Large intestine (tissue), 3 donors: ENCODE results near the gene CRYGS. TPM values are rescaled to one million over a fixed set of nuclear protein-coding genes. Genes with fewer than 3 reads are reported as not detected.

Experiments used
- DNase-seq, 2 donors: peaks; one replicate each; pipeline versions ENCODE4 v3.0.0 to v3.0.0-alpha.2; 2013
- H3K27ac ChIP-seq: one replicate; pipeline ENCODE4 v1.5.1; 2013; ENCODE audit warnings: low read length
- H3K27me3 ChIP-seq: 2 replicates; pipeline ENCODE4 v1.6.1; 2013; ENCODE audit warnings: low read length; ENCODE audit not compliant: control insufficient read depth, insufficient read depth
- H3K36me3 ChIP-seq: 2 replicates; pipeline ENCODE4 v1.6.1; 2013; ENCODE audit warnings: low read length; ENCODE audit not compliant: control insufficient read depth, insufficient read depth
- H3K4me1 ChIP-seq: one replicate; pipeline ENCODE4 v1.6.1; 2013; ENCODE audit warnings: low read length; ENCODE audit not compliant: control insufficient read depth, insufficient read depth
- H3K4me3 ChIP-seq: one replicate; pipeline ENCODE4 v1.5.1; 2013; ENCODE audit warnings: low read length
- H3K9me3 ChIP-seq: one replicate; pipeline ENCODE4 v1.6.1; 2013; ENCODE audit warnings: mild to moderate bottlenecking, low read depth, low read length, moderate library complexity; ENCODE audit not compliant: control insufficient read depth
- WGBS: methylation state at CpG from one replicate; pipeline ENCODE4 v1.1.5; 2013; ENCODE audit warnings: low lambda C conversion rate; ENCODE audit not compliant: insufficient coverage; 5-methylcytosine and 5-hydroxymethylcytosine counted together
- polyA plus RNA-seq: library from polyadenylated mRNA; unstranded; fragments of 120-200 nt; gene quantifications from one replicate; pipeline ENCODE4 v1.2.1, GENCODE V29; 2013

The CRYGS gene
- polyA plus RNA-seq, 1 donor, result 4.9 TPM

DNA sequence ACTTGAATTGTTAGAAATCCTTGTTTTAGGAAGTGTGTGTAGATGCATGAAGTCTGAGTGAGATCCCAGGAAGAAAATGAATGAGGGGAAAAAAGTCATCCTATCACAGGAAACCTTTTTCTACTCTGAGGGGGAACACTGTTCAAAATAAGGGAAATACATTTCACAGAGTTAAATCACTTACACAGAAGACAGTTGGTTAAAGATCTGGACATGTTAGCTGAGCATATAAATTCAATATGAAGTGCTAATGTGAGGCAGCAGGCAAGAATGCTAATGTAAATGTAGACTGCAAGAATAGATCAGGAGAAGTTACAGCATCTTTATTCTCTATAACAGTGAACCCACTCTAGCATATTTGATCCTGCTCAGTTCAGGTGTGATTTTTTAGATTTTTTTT, 20.4 kb upstream of the CRYGS start:
- Histone ChIP-seq H3K36me3 (peaks cover 2% of the 10 kb centered on the region), H3K4me1 (peaks cover 5% of the 10 kb centered on the region), H3K27ac (no peak overlapping the region), H3K4me3 (no peak overlapping the region), H3K27me3 (no peaks in the 10 kb centered on the region), H3K9me3 (no peaks in the 10 kb centered on the region)
- DNase-seq, result no peak

DNA sequence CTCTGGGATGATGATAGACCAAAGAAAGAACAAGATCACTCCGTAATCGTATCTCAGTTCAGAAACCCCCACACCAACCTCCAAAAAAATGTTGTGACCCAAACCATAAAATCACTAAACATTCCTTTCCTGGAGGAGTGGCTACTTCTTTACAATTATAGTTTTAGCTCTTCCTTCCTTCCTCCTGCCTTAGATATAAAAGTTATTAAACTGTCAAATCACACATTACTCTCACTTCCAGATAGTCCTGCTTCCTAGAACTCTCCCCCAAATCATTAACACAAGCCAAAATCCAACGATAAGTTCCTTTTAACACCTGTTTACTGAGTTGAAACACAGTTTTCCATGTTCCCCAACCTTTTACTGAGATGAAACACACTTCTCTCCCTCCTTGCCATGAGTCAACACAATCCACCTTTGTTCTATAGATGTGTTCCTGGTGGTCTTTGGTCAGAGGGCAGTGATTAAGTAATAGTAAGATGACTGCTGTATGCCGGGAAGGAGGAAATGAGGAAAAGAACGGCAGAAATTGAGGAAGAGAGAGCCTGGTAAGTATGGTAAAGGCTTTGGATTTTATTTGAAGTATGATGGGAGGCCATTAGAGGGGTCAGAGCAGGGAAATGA, 8.3 kb upstream of the CRYGS start:
- DNase-seq, result peak; percentile 25 to 54
- 20% methylated on average over 2 of the region's 5 CpGs for WGBS
- peaks cover 32% of the 10 kb centered on the region for H3K36me3 ChIP-seq

DNA sequence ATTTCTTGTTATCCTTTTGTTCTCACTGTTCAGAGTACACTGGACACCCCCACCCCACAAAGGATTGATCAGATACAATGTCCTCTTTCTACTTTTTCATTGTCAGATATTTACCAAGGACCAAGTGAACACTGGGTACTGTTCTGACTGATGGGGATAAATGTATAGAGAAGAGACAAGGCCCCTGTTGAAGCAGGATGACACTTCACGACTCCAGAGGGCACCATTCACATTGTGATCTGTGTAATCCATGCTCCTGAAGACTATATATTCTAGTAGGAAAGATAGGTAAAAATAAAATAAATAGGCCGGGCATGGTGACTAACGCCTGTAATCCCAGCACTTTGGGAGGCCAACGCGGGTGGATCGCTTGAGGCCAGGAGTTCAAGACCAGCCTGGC, 7.2 kb upstream of the CRYGS start:
- H3K9me3 ChIP-seq, result no peaks in the 10 kb centered on the region
- WGBS, result no CpG with 5 or more reads among the region's 6 CpGs
- no peaks in the 10 kb centered on the region for H3K4me1 ChIP-seq
- peaks cover 30% of the 10 kb centered on the region for H3K36me3 ChIP-seq
- H3K4me3 ChIP-seq, result no peak overlapping the region
- DNase-seq, result no peak
- H3K27ac ChIP-seq, result no peak overlapping the region
- H3K27me3 ChIP-seq, result no peaks in the 10 kb centered on the region

More for the DNA sequence above, 8.3 kb upstream of the CRYGS start:
- no peaks in the 10 kb centered on the region for H3K27me3 ChIP-seq
- H3K4me1 ChIP-seq, result no peaks in the 10 kb centered on the region
- H3K4me3 ChIP-seq, result no peak overlapping the region
- no peaks in the 10 kb centered on the region for H3K9me3 ChIP-seq
- no peak overlapping the region for H3K27ac ChIP-seq

DNA sequence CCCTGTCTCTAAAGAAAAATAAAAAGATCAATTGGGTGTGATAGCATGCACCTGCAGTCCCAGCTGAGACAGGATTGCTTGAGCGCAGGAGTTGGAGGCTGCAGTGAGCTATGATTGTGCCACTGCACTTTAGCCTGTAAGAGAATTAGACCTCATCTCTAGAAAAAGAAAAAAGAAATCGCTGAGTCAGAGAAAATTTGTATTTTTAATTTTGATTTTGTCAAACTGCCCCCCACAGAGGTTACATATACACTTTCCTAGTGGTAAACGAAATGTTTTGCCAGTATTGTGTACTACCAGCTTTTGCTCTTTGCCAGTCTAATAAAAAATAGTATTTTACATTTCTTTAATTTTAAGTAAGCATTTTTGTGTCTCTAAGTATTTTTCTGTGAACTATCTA, 5.3 kb upstream of the CRYGS start:
- H3K4me1 ChIP-seq, result no peaks in the 10 kb centered on the region
- no peak overlapping the region for H3K4me3 ChIP-seq
- H3K27ac ChIP-seq, result no peak overlapping the region
- no peaks in the 10 kb centered on the region for H3K9me3 ChIP-seq
- 100% methylated on average over 1 of the region's 3 CpGs for WGBS
- peaks cover 20% of the 10 kb centered on the region for H3K36me3 ChIP-seq
- no peak for DNase-seq
- no peaks in the 10 kb centered on the region for H3K27me3 ChIP-seq

DNA sequence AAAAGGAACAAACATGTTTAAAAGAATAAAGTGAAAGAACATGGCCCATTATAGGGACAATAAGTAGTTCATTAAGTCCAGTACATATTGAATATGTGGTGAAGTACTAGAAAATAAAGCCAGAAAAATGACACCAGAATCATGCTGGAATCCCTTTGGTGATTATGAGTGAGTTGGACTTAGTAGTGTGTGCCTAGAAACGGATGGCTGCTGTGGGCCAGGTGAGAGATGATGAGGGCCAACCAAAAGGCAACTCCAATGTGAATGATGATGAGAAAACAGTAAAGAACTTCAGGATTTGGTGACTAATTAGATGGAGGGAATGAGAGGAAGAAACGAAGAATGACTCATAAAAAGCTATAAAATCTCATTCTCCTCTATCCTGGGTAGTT, 3.3 kb downstream of the CRYGS start:
- Histone ChIP-seq H3K4me3 (no peak overlapping the region), H3K9me3 (no peaks in the 10 kb centered on the region), H3K36me3 (peaks cover 5% of the 10 kb centered on the region), H3K4me1 (no peaks in the 10 kb centered on the region), H3K27me3 (no peaks in the 10 kb centered on the region), H3K27ac (no peak overlapping the region)
- 71% methylated on average over 1 of the region's 2 CpGs for WGBS
- DNase-seq, result no peak

DNA sequence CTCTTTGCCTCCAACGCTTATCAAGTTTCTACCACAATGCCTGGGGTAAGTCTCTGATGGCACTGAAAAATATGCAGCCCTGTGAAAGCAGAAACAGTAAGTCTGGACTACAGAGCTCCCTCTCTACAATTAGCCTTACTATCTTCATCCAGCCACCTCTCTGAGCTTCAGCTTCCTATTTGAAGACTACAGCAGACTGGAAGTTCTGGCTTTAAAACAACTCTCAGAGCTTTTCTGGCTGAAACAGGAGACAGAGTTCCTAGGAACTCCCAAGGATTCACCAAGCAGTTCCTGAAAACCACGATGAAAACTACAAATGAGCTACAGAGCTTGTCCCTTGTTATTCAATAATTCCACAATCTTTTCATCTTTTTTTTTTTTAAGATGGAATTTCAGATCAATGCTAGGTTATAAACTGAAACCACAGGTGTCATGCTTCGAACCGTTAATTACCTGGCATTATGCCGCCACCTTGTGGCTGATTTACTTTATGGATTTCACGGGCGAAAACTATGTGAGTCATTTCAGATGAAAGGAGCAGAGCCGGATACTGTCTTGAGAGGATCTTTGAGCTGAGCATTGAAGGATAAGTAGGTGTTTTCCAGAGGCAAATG, 3.9 kb downstream of the CRYGS start:
- H3K4me1 ChIP-seq, result no peaks in the 10 kb centered on the region
- H3K4me3 ChIP-seq, result no peak overlapping the region
- peaks cover 5% of the 10 kb centered on the region for H3K36me3 ChIP-seq
- no peak overlapping the region for H3K27ac ChIP-seq
- H3K9me3 ChIP-seq, result no peaks in the 10 kb centered on the region
- peak; percentile 72 to 77 for DNase-seq
- no peaks in the 10 kb centered on the region for H3K27me3 ChIP-seq
- no CpG with 5 or more reads among the region's 8 CpGs for WGBS

DNA sequence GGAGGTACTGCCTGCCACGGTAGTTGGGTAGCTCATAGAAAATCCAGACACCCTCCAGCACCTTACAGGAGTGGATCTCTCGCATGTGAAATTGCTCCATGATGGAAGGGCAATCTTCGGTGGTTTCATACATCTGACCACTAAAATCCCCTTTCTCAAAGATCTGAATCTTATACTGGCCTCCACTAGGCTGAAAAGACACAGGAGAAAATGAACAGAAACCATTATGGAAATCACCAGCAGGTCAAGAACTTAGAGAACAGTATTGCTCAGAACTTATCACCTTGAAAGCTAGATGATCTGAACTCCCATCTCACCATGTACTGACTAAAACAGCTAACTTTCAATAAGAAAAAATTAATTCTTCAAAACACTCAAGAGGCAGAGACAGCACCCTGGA, 5.4 kb downstream of the CRYGS start:
- Histone ChIP-seq H3K9me3 (no peaks in the 10 kb centered on the region), H3K4me3 (no peak overlapping the region), H3K27me3 (no peaks in the 10 kb centered on the region), H3K4me1 (no peaks in the 10 kb centered on the region), H3K27ac (no peak overlapping the region), H3K36me3 (no peaks in the 10 kb centered on the region)
- WGBS, result no CpG with 5 or more reads among the region's 3 CpGs
- no peak for DNase-seq

DNA sequence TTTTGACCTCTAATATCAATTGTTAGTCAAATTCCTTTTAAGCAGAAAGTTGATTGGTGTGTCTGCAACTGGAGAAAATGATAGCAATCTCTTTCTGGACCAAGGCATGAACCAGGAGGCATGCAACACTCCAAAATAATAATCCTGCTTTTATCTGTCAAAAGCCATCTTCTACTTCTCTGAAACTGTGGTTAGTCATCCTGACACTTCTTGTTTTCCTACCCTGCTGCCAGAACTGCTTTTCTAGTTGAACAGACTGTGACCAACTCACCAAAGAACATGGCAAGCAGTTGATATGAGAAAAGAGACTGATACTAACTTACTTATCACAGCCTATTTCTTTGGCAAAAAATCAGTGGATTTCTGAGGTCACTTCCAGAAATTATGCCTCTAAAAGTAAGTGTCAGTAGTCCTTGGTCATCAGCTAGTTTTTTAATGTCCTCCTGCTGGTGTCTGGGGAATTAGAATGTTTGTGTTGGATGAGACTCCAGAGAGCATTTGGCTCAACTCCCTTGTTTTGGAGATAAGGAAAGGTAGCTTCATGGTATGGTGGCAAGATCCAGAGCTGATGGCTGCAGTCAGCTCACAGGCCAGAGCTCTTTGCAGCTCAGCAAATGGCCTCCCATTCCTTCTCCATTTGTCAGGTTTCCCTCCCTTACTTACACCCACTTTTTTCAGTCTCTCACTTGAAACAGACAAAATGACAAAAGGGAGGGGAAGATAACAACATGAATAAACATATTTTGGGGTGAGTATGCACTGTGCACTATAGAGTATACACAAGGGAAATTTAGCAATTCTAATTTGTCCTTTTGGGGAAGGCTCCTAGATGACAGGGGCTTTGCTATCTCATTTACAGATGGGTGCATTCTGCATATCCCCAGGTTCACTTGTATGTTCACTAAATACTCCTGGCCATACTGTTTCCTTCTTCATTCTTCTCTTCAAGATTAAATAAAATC, 7.0 kb downstream of the CRYGS start:
- Histone ChIP-seq H3K9me3 (no peaks in the 10 kb centered on the region), H3K4me1 (no peaks in the 10 kb centered on the region), H3K27ac (no peak overlapping the region), H3K27me3 (no peaks in the 10 kb centered on the region), H3K36me3 (no peaks in the 10 kb centered on the region), H3K4me3 (no peak overlapping the region)
- DNase-seq, result no peak

DNA sequence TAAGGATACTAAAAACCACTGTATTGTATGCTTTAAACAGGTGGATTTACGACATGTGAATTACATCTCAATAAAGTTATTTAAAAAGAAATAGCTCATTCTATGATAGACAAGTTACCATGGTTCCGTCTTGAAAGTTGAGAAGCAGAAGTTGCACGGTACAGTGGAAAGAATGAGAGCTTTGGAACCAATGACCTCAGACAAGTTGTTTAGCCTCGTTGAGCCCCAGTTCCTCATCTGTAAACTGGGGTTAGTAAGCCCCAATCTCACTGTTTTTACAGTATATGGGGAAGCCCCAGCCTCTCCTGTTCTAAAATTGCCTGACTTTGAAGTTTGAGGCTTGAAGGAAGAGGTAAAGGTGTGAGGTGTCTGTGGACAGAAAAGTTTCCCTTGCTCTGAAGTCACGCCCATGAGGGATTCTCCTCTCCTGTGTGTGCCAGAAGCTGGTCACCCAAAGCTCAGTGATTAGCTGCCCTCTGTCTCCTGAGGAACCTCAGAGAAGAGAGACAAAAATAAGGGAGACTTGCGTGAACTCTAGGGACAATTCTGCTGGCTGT, 10.0 kb downstream of the CRYGS start:
- WGBS, result 93% methylated on average over 2 of the region's 6 CpGs

DNA sequence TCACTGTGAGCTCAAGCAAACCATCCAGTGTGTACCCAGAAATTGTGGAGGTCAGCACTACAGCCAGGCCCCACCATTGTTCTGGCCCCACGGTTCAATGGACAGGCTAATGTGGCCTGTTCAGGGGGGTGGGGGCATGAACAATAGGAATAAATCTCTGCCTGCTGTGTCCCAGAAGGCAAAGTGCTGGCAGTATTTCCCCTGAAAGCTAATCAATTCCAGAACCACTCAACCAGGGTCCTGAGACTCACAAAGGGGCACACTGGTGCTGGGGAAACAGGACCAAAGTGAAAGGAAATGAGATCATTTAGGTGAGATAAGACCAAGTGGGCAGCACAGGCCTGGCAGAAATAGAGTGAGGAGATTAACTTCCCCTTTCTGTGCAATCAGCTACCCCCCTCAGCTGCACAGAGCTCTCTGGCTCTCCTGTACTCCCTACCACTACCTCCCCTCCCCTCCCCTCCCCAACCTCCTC, 11.5 kb downstream of the CRYGS start:
- WGBS, result no CpG with 5 or more reads among the region's 1 CpG
- Histone ChIP-seq H3K36me3 (no peaks in the 10 kb centered on the region), H3K27me3 (no peaks in the 10 kb centered on the region), H3K9me3 (no peaks in the 10 kb centered on the region), H3K27ac (no peak overlapping the region), H3K4me3 (no peak overlapping the region), H3K4me1 (no peaks in the 10 kb centered on the region)
- no peak for DNase-seq

More for the DNA sequence above, 10.0 kb downstream of the CRYGS start:
- no peaks in the 10 kb centered on the region for H3K27me3 ChIP-seq
- no peak for DNase-seq
- no peaks in the 10 kb centered on the region for H3K36me3 ChIP-seq
- H3K4me1 ChIP-seq, result no peaks in the 10 kb centered on the region
- H3K27ac ChIP-seq, result no peak overlapping the region
- no peak overlapping the region for H3K4me3 ChIP-seq
- H3K9me3 ChIP-seq, result no peaks in the 10 kb centered on the region
